ENCODE measurements around the gene TP53TG5.
A peak's percentile ranks its signal among the peaks of the same experiment; 100 is the strongest.

The TP53TG5 gene

DNA sequence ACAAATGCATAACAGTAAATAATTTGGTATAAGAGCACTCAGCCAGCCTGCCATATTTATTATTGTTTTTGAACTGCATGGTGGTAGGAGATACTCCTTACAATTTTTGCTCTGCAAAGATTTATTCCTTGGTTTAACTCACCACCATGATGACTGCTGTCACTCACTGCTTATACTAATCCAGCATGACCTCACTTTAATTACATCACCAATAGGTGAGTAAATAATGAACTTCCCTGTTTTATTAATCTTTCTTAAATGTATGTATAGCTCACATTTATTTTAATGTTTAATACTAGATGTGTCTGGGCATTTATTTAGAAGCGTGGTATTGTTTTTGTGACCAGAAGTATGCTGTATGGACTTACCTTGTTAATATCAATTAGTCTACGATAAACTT lies 12.8 kb upstream of the TP53TG5 start:
- DNase-seq (ENCODE audit: low read depth, low spot score), result no peak
- POLR2A ChIA-PET, result no interaction called here
- TF ChIP-seq, protein P1, sequence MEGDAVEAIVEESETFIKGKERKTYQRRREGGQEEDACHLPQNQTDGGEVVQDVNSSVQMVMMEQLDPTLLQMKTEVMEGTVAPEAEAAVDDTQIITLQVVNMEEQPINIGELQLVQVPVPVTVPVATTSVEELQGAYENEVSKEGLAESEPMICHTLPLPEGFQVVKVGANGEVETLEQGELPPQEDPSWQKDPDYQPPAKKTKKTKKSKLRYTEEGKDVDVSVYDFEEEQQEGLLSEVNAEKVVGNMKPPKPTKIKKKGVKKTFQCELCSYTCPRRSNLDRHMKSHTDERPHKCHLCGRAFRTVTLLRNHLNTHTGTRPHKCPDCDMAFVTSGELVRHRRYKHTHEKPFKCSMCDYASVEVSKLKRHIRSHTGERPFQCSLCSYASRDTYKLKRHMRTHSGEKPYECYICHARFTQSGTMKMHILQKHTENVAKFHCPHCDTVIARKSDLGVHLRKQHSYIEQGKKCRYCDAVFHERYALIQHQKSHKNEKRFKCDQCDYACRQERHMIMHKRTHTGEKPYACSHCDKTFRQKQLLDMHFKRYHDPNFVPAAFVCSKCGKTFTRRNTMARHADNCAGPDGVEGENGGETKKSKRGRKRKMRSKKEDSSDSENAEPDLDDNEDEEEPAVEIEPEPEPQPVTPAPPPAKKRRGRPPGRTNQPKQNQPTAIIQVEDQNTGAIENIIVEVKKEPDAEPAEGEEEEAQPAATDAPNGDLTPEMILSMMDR (IDR thresholded peaks at IDR 0.05; ENCODE audit: insufficient read depth, low read length, missing control alignments), result no peak
- CTCF ChIA-PET, result interaction anchor here (3.2 kb wide), 1 partner anchor 17 kb away, joined by 22 read pairs; no protein-coding TSS in a partner anchor
- H3K4me3 ChIP-seq (ENCODE audit: low read depth, low read length), result no peak overlapping the region

DNA sequence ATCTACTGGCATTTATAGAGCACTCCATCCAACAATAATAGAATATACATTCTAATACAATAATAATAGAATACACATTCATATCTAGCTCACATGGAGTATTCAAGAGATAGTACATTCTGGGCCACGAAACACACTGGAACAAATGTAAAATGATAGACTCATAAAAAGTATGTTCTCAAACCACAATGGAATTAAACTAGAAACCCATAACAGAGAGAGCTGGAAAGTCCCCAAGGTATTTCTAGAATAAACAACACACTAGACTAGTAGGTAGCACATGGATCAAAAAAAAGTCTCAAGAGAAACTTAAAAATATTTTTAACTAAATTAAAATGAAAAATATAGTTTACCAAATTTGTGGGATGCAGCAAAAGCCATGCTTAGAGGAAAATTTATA lies 9.1 kb upstream of the TP53TG5 start:
- TF ChIP-seq, protein P1 (IDR thresholded peaks at IDR 0.05; ENCODE audit: insufficient read depth, low read length, missing control alignments), result no peak
- POLR2A ChIA-PET, result no interaction called here
- no peak overlapping the region for H3K4me3 ChIP-seq (ENCODE audit: low read depth, low read length)
- DNase-seq (ENCODE audit: low read depth, low spot score), result no peak
- CTCF ChIA-PET, result interaction anchor here (1.2 to 6.9 kb wide), 4 partner anchors 11 to 50 kb away, joined by 4 to 55 read pairs (median 4); partner anchors contain the start of gene SYS1

DNA sequence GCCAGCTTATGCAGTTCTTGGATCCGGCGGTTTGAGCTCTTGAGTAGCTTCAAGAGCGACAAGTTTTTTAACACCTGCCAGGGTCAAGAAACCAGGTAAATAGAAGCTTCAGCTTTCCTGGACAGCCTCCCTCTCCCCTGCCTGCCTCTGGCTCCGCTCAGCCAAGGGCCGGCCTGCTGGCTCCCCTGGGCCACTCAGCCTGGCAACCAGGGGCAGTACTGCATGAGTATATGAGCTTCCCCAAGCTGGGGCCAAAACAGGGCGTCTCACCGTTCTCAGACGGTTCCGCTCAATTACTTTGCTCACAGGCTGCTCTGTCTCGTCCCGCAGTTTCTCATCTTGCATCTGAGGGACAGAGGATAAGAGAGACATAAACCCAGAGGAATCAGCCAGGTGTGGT lies 856 bp downstream of the TP53TG5 start:
- ChIA-PET POLR2A (no interaction called here), CTCF (interaction anchor here (1.5 to 11.8 kb wide), 4 partner anchors 15 to 394 kb away, joined by 5 to 191 read pairs (median 107); partner anchors contain the start of gene SYS1)
- no peak overlapping the region for H3K4me3 ChIP-seq (ENCODE audit: low read depth, low read length)
- no peak for DNase-seq (ENCODE audit: low read depth, low spot score)
- TF ChIP-seq, protein P1 (IDR thresholded peaks at IDR 0.05; ENCODE audit: insufficient read depth, low read length, missing control alignments), result no peak

- CTCF ChIA-PET, result interaction anchor here (1.3 to 11.8 kb wide), 12 partner anchors 13 to 399 kb away, joined by 3 to 191 read pairs (median 16); partner anchors contain the start of genes PIGT and SYS1
- POLR2A ChIA-PET, result no interaction called here
- TF ChIP-seq, protein P1 (IDR thresholded peaks at IDR 0.05; ENCODE audit: insufficient read depth, low read length, missing control alignments), result no peak
- no peak overlapping the region for H3K4me3 ChIP-seq (ENCODE audit: low read depth, low read length)
- DNase-seq (ENCODE audit: low read depth, low spot score), result no peak
Observed at GRCh38 chr20:45374966-45375365, 3.2 kb downstream of the TP53TG5 start.

- CTCF ChIA-PET, result interaction anchor here (0.6 to 11.8 kb wide), 35 partner anchors 11 to 400 kb away, joined by 3 to 191 read pairs (median 7); partner anchors contain the start of genes DBNDD2, PIGT and SYS1
Observed at GRCh38 chr20:45374101-45374467, 4.0 kb downstream of the TP53TG5 start.

More at GRCh38 chr20:45374101-45374467, 4.0 kb downstream of the TP53TG5 start:
- POLR2A ChIA-PET, result interaction anchor here (0.7 to 2.0 kb wide), 5 partner anchors 25 to 179 kb away, joined by 3 to 10 read pairs (median 5); no protein-coding TSS in a partner anchor
- TF ChIP-seq, protein P1 (IDR thresholded peaks at IDR 0.05; ENCODE audit: insufficient read depth, low read length, missing control alignments), result no peak
- H3K4me3 ChIP-seq (ENCODE audit: low read depth, low read length), result peak overlapping the region; percentile 55
- DNase-seq (ENCODE audit: low read depth, low spot score), result no peak

Data from AG04449 (cell line).